HepG2 (cell line): ENCODE data around the gene NUP93. TPM values are rescaled to one million over a fixed set of nuclear protein-coding genes. Genes with fewer than 3 reads are reported as not detected.

Experiments used
- ATAC-seq: fragments of 200-7000 bp; cut with Tn5 transposase; 3 replicates; pipeline ENCODE4 v1.9.1; 2020; ENCODE audit warnings: mild to moderate bottlenecking, moderate library complexity
- BruUV-seq: library from RNA; stranded (reverse); fragments of 400-500 nt; replicated peaks from 2 replicates; lab custom pipeline; 2021; lab: Mats Ljungman, UMichigan
- CTCF ChIA-PET: fragments of 300-600 bp; formaldehyde crosslinking; extraction: SDS; loops from one replicate; lab custom pipeline; 2021; ENCODE audit warnings: low total read pairs, inconsistent platforms, low intra/inter-chr PET ratio; lab: Yijun Ruan, JAX
- POLR2A ChIA-PET: fragments of 350-600 bp; sonication (Branson Sonifier 250); formaldehyde crosslinking; loops from one replicate; lab custom pipeline; 2020; ENCODE audit warnings: antibody characterized with exemption, inconsistent platforms; lab: Yijun Ruan, JAX
- DNase-seq: peaks from one replicate; pipeline ENCODE4 v3.0.0-alpha.2; 2015; ENCODE audit warnings: low spot score
- FAIRE-seq: peaks from 3 replicates; lab custom pipeline; 2011; peaks lifted over from hg19 to GRCh38; lab: Jason Lieb, UNC
- H2AFZ ChIP-seq: one replicate; pipeline ENCODE4 v1.6.1; 2011; ENCODE audit warnings: low read length, inconsistent platforms
- H3K27ac ChIP-seq: fragments of 300-600 bp; 3 replicates; pipeline ENCODE4 v1.8.0; 2011; ENCODE audit warnings: mixed run types, mild to moderate bottlenecking, mixed read lengths, low read length, inconsistent platforms; ENCODE audit not compliant: insufficient read depth; ENCODE audit errors: extremely low read length
- H3K27me3 ChIP-seq, 2 experiments: fragments of 200-600 bp in 1 of 2; 2 replicates in 1 of 2; 3 replicates in 1 of 2; pipeline versions ENCODE4 v1.6.0 to v1.8.0; 2011; ENCODE audit warnings: low read length in 2 of 2, mild to moderate bottlenecking in 2 of 2, moderate library complexity in 2 of 2, inconsistent platforms in 1 of 2; ENCODE audit not compliant: insufficient read depth in 2 of 2, control insufficient read depth in 1 of 2
- H3K36me3 ChIP-seq, 2 experiments: fragments of 200-600 bp in 1 of 2; replicated peaks in 1 of 2; 2 replicates in 1 of 2; 3 replicates in 1 of 2; pipeline versions ENCODE4 v1.5.1 to v1.8.0; 2011; ENCODE audit warnings: low read length in 2 of 2, inconsistent platforms in 1 of 2; ENCODE audit not compliant: insufficient read depth in 2 of 2, control insufficient read depth in 1 of 2
- H3K4me1 ChIP-seq: 2 replicates; pipeline ENCODE4 v1.5.1; 2012; ENCODE audit warnings: low read length, inconsistent platforms; ENCODE audit not compliant: insufficient read depth
- H3K4me2 ChIP-seq: 2 replicates; pipeline ENCODE4 v1.6.0; 2011; ENCODE audit warnings: low read depth, low read length, inconsistent platforms
- H3K4me3 ChIP-seq, 3 experiments: fragments of 200-600 bp in 1 of 3; sonication (generic), shearing (Covaris generic) in 1 of 3; replicated peaks in 1 of 3; 2 replicates each; pipeline ENCODE4 v1.5.1; 2011 to 2016; ENCODE audit warnings: low read length in 3 of 3, inconsistent platforms in 2 of 3, low read depth in 2 of 3, mild to moderate bottlenecking in 2 of 3, control low read depth in 1 of 3, mixed read lengths in 1 of 3; ENCODE audit not compliant: insufficient read depth in 1 of 3
- H3K79me2 ChIP-seq: one replicate; pipeline ENCODE4 v1.6.1; 2011; ENCODE audit warnings: low read length, inconsistent platforms; ENCODE audit not compliant: insufficient read depth
- H3K9ac ChIP-seq: 2 replicates; pipeline ENCODE4 v1.6.0; 2011; ENCODE audit warnings: mild to moderate bottlenecking, low read depth, low read length, inconsistent platforms; ENCODE audit not compliant: insufficient read depth
- H3K9me3 ChIP-seq: 2 replicates; pipeline ENCODE4 v1.5.1; 2012; ENCODE audit warnings: mild to moderate bottlenecking, low read length
- H4K20me1 ChIP-seq: 2 replicates; pipeline ENCODE4 v1.6.0; 2011; ENCODE audit warnings: inconsistent platforms, mild to moderate bottlenecking, low read length, moderate library complexity; ENCODE audit not compliant: insufficient read depth
- ARID2 ChIP-seq: sonication (generic); formaldehyde crosslinking; IDR thresholded peaks from 2 replicates; pipeline ENCODE4 v1.8.1; 2022; ENCODE audit warnings: mild to moderate bottlenecking, missing genetic modification reagents, borderline replicate concordance
- ARID5B ChIP-seq: IDR thresholded peaks from 2 replicates; pipeline ENCODE4 v1.4.0; 2020; ENCODE audit warnings: mild to moderate bottlenecking, missing genetic modification reagents
- GMEB2 ChIP-seq: IDR thresholded peaks from 2 replicates; pipeline ENCODE4 v1.6.1; 2016; ENCODE audit warnings: missing biosample characterization, missing genetic modification reagents, low read depth
- MAFF ChIP-seq: IDR thresholded peaks from 2 replicates; pipeline ENCODE4 v1.6.1; 2011; ENCODE audit warnings: low read depth, low read length, improper control_type of control experiment
- MAFG ChIP-seq: sonication (generic); formaldehyde crosslinking; IDR thresholded peaks from 2 replicates; pipeline ENCODE4 v1.5.1; 2020; ENCODE audit warnings: mild to moderate bottlenecking, missing genetic modification reagents
- MAFK ChIP-seq, 2 experiments: IDR thresholded peaks in 1 of 2; conservative IDR thresholded peaks in 1 of 2; 2 replicates each; pipeline ENCODE4 v1.6.1; 2011; ENCODE audit warnings: improper control_type of control experiment in 2 of 2, low read length in 2 of 2
- NFE2 ChIP-seq: sonication (generic); formaldehyde crosslinking; IDR thresholded peaks from 2 replicates; pipeline ENCODE4 v1.4.0; 2020; ENCODE audit warnings: missing genetic modification reagents
- NFE2L2 ChIP-seq: fragments of 150-350 bp; IDR thresholded peaks from 2 replicates; pipeline ENCODE4 v1.6.1; 2014; ENCODE audit warnings: low read length
- PHF20 ChIP-seq: sonication (generic); formaldehyde crosslinking; IDR thresholded peaks from 2 replicates; pipeline ENCODE4 v1.5.0; 2020; ENCODE audit warnings: mild to moderate bottlenecking, missing genetic modification reagents
- SOX13 ChIP-seq, 3 experiments: fragments of 450-650 bp in 1 of 3; sonication (generic) in 1 of 3; formaldehyde crosslinking in 1 of 3; IDR thresholded peaks in 2 of 3; conservative IDR thresholded peaks in 1 of 3; 2 replicates each; pipeline versions ENCODE4 v1.5.0 to v1.6.1; 2016 to 2020; ENCODE audit warnings: antibody characterized with exemption in 1 of 3, mild to moderate bottlenecking in 1 of 3, missing compliant biosample characterization in 1 of 3, missing genetic modification reagents in 1 of 3, moderate library complexity in 1 of 3
- TEAD3 ChIP-seq: optimal IDR thresholded peaks from 2 replicates; pipeline ENCODE3; 2016; ENCODE audit warnings: borderline replicate concordance
- ZNF335 ChIP-seq: sonication (generic); formaldehyde crosslinking; IDR thresholded peaks from 2 replicates; pipeline ENCODE4 v1.4.0; 2020; ENCODE audit warnings: missing genetic modification reagents
- ZNF772 ChIP-seq: sonication (generic); formaldehyde crosslinking; IDR thresholded peaks from 2 replicates; pipeline ENCODE4 v1.5.0; 2020; ENCODE audit warnings: mild to moderate bottlenecking, missing genetic modification reagents
- in situ Hi-C: cut with HindIII; loops from 2 replicates; pipeline ENCODE4 v1.10.0; 2017; ENCODE audit warnings: low pct_unique_long_range_greater_than_20kb; ENCODE audit not compliant: extremely low pct_ligation_motif_present
- intact Hi-C: fragments of 100-400 bp; cut with micrococcal nuclease; formaldehyde crosslinking; loops from one replicate; pipeline ENCODE4 v1.10.0; 2022; ENCODE audit not compliant: unreplicated experiment
- polyA plus RNA-seq, 8 experiments: library from polyadenylated mRNA; depleted of rRNA in 3 of 8; stranded (reverse) in 7 of 8; unstranded in 1 of 8; fragments of >200 nt; fragmentation: Illumina TruSeq in 4 of 8; extraction: Trizol in 4 of 8; gene quantifications; 2 replicates each; pipeline versions ENCODE4 v1.2.1 to v1.2.3, GENCODE V29; 2011 to 2016; ENCODE audit warnings: low read depth in 4 of 8, missing spikeins in 1 of 8, mixed read lengths in 1 of 8; ENCODE audit not compliant: insufficient read depth in 1 of 8
- total RNA-seq, 5 experiments: library from RNA; depleted of rRNA; stranded (reverse); fragments of >200 nt; fragmentation: Illumina TruSeq; extraction: Trizol; gene quantifications; 2 replicates each; pipeline ENCODE4 v1.2.3, GENCODE V29; 2016; ENCODE audit warnings: low read depth in 1 of 5

The NUP93 gene
- total and polyA plus RNA-seq, 2 of the 13 experiments (the other 11 are each of a cell fraction or from before 2014, with no cell fraction given): 58.5 to 140 TPM

- peak overlapping the region; percentile 92 for H3K27ac ChIP-seq
- H3K4me2 ChIP-seq: no peak overlapping the region
These were observed 83.0 kb downstream of the NUP93 start for GRCh38 chr16:56812884-56813283.

More at GRCh38 chr16:56812884-56813283, 83.0 kb downstream of the NUP93 start:
- H3K4me1 ChIP-seq: peaks cover 81% of the 10 kb centered on the region
- peaks cover 0 to 2% of the 10 kb centered on the region in 2 experiments; a peak in 2 of 5 replicates for H3K36me3 ChIP-seq
- no TSS peak for BruUV-seq
- POLR2A ChIA-PET: interaction anchor here (3.9 kb wide), 1 partner anchor 37 kb away, joined by 41 read pairs; no protein-coding TSS in a partner anchor
- H3K79me2 ChIP-seq: peaks cover 7% of the 10 kb centered on the region
- no peak overlapping the region for H3K4me3 ChIP-seq
- peak; percentile 50 for DNase-seq
- CTCF ChIA-PET: no interaction called here
- no peaks in the 10 kb centered on the region for H3K27me3 ChIP-seq
- H4K20me1 ChIP-seq: no peaks in the 10 kb centered on the region
- no peaks in the 10 kb centered on the region for H3K9me3 ChIP-seq
- no peak for FAIRE-seq
- intact Hi-C loops (loop anchor here (5.0 kb wide), 1 partner anchor 119 kb away; the partner anchor contains the start of gene HERPUD1), in situ Hi-C loops (no loop called here)
- no peak overlapping the region for H2AFZ ChIP-seq
- TF ChIP-seq TEAD3 (CRISPR knock-in tag): peak; percentile 34
- peak; percentile 99 for TF ChIP-seq NFE2L2
- peak; percentile 79 for TF ChIP-seq MAFF
- peak; percentile 20; the same call in 1 of the 2 replicates for TF ChIP-seq ARID5B
- no peak for TF ChIP-seq ZNF772 (CRISPR knock-in tag)
- no peak for TF ChIP-seq SOX13 (IDR thresholded peaks at IDR 0.05)
- peak in 1 of 2 experiments; percentile 29; a peak in 1 of 4 replicates for TF ChIP-seq SOX13 (CRISPR knock-in tag; conservative IDR thresholded peaks at IDR 0.05 in 1 of 2, IDR thresholded peaks at IDR 0.05 in 1 of 2)
- no peak for TF ChIP-seq PHF20 (CRISPR knock-in tag)
- TF ChIP-seq GMEB2 (CRISPR knock-in tag): no peak
- TF ChIP-seq ARID2 (CRISPR knock-in tag): no peak
- peak; percentile 80 for TF ChIP-seq NFE2 (CRISPR knock-in tag)
- 0 out of 2 replicates have a peak, but pooled peaks have one; percentile 22 for TF ChIP-seq ZNF335 (CRISPR knock-in tag)
- TF ChIP-seq MAFG (CRISPR knock-in tag): peak; percentile 11; the same call in 1 of the 2 replicates
- TF ChIP-seq MAFK (conservative IDR thresholded peaks at IDR 0.05 in 1 of 2, IDR thresholded peaks at IDR 0.05 in 1 of 2; ENCODE audit: low read length in 2 of 2): peak; percentile 87 to 90
- H3K9ac ChIP-seq: no peak overlapping the region; the same call in 1 of the 2 replicates
- no peak for ATAC-seq
